HUDEP-2 (cell line): ENCODE measurements around the gene BTNL9.
"Not testable (repeated sequence)": the region's sequence is repeated elsewhere in the genome, so short reads cannot be mapped to it uniquely, and the experiment has no call there.

Experiments
- DNase-seq, 76 experiments: peaks; one replicate each; lab custom pipeline; 2025; ENCODE audit not compliant: unreplicated experiment in 76 of 76; lab: John Stamatoyannopoulos, UW

The BTNL9 gene

GRCh38 chr5:181097383-181097753 is 57.3 kb downstream of the BTNL9 start:
- DNase-seq: not testable (repeated sequence)

- DNase-seq: peak in 9 of 76 experiments; percentile 11 to 34 (median 21)
Measured at GRCh38 chr5:181097759-181098491, 57.9 kb downstream of the BTNL9 start.

GRCh38 chr5:181098762-181099601 is 58.9 kb downstream of the BTNL9 start:
- DNase-seq: peak in 69 of 76 experiments; percentile 9 to 83 (median 57)

DNA sequence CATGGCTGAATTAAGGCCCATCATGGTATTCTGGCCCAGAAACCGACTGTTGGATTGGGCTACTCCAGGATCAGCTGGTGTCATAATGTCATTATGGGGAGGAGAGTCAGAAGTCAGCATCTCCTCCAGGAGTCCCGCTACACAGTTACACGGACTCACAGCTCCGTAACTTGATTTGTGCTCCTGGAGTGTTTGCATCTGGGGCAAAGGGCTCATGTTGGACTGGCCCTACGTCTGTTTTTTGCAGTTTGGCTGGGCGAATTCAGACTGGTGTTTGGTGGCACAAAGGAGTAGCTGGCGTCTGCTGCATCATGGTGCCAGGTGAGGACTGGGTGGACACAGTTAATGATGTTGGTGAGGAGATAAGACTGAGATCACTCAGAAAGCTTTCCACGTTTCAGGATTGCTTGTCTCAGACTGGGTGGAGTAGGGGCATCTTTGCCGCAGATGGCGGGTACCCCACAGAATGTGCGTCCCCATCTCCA is 59.6 kb downstream of the BTNL9 start:
- no peak for DNase-seq

- DNase-seq: no peak
Measured at GRCh38 chr5:181100121-181100875, 60.2 kb downstream of the BTNL9 start.

GRCh38 chr5:181101030-181101641 is 61.1 kb downstream of the BTNL9 start:
- not testable (repeated sequence) for DNase-seq

DNA sequence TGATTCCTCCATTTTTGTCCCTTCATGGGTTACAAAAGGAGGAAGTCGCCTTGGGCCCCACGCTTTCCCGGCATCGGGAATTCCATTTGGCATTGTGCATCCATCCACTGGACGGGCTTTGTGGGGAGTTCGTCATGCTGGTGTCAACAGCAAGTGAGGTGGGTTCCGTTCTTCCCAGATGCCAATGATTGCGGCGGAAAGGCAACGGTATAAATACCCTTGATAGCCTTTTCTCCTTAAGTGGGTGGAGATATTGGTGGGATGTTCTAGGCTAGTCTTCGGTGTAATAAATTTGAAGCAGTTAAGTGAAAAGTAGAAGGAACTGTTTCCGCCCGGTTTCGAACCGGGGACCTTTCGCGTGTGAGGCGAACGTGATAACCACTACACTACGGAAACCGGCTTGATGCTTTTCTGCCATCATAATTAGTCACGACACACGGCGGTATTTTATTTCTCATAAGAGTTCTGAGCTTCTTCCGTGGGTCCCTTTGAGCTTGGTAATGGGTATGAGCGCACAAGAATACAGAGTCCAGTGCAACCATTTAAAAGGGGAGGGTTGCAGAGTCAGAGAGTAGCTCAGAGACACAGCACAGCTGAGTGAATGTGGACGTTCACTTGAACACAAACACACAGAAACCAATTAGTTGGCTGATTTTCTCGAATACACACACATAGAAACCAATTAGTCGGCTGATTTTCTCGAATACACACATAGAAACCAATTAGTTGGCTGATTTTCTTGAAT is 62.0 kb downstream of the BTNL9 start:
- not testable (repeated sequence) for DNase-seq

DNA sequence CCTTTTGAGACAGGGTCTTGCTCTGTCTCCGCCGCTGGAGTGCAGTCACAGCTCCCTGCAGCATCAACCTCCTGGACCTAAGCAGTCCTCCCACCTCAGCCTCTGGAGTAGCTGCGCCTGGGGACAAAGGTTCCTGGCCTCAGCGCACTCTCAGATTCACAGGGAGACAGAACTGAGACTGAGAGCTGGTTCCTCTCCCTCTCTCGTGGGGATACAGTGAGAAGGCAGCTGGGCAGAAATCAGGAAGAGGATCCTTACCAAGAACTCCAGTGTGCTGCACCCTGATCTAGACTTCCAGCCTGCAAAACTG is 64.1 kb downstream of the BTNL9 start:
- DNase-seq: peak in 2 of 76 experiments; percentile 8 to 18

- DNase-seq: not testable (repeated sequence)
Measured at GRCh38 chr5:181104606-181105390, 64.7 kb downstream of the BTNL9 start.

DNA sequence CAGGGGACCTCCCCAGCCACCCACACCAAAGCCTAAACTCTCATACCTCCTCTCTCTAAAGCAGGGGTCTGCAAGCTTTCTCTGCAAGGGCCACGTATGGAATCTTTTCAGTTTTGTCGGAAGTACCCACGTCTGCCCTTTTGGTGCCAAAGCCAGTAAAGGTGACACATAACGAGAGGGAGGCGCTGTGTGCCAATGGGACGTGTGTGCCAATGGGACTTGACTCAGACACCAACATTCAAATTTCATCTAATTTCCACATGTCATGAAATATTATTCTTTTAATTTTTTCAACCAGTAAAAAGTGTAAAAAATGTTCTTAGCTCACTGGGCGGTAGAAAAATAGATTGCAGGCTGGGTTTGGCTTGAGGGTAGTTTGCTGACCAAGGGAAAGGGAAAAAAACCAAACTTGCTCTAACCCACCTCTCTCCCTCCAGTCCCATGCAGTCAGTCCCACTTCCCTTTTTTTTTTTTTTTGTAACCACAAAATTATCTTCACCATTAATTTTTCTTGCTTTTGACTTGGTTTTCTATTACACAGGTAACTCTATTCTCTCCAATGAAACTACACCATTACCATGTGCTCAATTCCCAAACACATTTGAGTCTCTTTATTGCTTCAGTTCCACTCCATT is 65.4 kb downstream of the BTNL9 start:
- DNase-seq: peak in 2 of 76 experiments; percentile 10 to 26

DNA sequence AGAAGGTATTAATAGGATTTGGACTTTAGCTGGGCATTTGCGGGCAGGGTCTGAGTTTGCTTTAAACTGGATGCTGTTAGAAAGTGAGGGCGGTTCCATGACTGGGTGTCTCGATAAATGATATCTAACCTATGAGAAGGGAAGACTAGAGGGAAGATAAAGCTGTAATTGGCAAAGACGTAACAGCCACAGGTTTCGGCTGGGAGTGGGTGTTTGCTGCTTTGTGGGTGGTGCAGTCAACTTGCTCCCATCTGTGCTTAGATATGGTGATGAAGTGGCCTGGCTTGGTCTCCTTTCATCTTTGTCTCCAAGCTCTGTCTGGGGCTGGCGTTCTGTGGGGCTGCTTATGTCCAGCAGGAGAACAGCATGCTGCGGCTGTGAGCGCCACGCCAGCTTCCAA is 67.6 kb downstream of the BTNL9 start:
- peak in 74 of 76 experiments; percentile 56 to 95 (median 82) for DNase-seq

DNA sequence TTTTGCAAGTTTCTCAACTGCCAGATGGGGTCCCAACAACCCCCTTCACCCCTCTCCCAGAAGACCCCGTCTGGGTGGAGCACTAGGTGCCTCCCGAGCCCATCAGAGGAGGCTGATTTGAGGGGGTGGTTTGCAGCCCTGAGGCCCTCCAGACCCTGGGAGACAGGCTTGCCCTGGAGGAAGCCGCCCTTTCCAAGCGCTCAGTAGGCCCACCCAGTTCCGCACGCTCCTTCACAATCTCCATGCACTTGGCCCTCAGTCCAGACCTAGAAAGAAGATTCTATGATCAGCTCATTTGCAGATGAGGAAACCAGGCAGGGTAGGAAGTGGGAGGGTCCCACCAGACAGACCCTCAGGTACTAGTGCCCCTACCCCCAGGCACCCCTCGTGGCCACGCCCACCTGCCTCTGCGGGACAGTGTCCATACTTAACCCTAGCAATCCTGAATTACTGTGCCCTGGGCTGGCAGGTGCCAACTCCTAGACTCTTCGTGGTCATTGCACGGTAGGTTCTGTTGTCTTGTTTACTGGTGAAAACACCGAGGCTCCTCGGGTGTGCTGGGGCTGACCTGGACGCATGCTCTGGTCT is 68.6 kb downstream of the BTNL9 start:
- DNase-seq: no peak

- DNase-seq: peak in 56 of 76 experiments; percentile 12 to 74 (median 46)
Measured at GRCh38 chr5:181109489-181110013, 69.5 kb downstream of the BTNL9 start.

GRCh38 chr5:181111010-181111409 is 70.9 kb downstream of the BTNL9 start:
- no peak for DNase-seq
